NCI-H82 (cell line): ENCODE results near the gene CENPB.
A peak's percentile ranks its signal among the peaks of the same experiment; 100 is the strongest.

ENCODE experiments used
- DNase-seq: peaks from one replicate; lab custom pipeline; 2025; lab: John Stamatoyannopoulos, UW

Gene CENPB

DNA sequence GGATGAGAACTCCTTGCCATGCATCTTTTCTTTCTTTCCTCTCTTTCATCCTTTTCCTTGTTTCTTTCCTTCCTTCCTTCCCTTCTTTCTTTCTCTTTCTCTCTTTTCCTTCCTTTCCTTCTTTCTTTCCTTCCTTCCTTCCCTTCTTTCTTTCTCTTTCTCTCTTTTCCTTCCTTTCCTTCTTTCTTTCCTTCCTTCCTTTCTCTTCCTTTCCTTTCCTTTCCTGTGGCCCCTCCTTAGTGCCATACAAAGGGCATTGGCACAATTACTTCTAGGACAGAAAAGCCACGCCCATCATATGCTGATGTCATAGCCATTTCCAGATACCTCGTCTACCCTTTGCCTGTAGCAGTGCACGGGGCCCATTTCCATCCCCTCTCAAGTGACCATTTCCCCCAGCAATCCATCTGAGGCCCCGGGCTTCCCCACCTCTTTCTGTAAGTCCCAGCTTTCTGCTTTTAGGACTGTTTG is 2.2 kb upstream of the CENPB start:
- peak; percentile 61 for DNase-seq

DNA sequence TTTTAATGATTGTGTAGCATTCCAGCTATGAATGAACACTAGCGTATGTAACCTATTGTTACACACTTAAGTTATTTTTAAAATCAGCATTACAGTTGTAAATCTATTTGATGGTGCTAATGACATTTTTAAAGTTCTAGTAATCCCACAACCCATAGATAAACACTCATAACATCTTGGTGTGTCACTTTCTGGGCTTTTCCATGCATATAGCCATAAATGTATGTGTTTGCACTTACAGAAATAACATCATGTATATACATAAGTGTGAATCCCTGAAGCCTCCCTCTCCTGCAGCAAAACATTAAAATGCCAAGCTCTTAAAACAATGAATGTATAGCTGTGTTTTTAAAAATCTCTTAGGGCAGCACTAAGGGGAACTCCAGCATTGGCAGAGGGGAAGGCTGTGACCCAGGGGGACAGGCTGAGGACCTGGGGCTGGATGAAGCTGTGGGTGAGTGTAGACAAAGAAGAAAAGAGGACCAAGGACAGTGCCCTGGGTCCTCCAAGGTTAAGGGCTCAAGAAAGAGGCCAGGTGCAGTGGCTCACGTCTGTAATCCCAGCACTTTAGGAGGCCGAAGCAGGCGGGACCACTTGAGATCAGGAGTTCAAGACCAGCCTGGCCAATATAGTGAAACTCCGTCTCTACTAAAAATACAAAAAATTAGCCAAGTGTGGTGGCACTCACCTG is 929 bp upstream of the CENPB start:
- DNase-seq, result no peak

DNA sequence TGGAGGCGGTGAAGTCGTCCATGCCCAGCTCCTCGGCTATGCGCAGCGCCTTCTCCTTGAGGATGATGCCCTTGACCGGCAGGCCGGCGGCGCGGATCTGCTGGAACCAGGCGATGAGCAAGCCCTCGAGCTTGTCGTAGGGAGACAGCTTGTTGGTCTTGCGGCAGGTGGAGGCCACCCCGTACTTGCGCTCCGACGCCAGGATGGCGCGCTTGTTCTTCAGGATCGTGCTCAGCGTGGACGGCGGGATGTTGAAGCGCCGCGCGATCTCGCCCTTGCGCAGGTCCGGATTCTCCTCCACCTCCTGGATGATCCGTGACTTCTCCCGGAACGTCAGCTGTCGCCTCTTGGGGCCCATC is 435 bp downstream of the CENPB start:
- peak; percentile 70 for DNase-seq

DNA sequence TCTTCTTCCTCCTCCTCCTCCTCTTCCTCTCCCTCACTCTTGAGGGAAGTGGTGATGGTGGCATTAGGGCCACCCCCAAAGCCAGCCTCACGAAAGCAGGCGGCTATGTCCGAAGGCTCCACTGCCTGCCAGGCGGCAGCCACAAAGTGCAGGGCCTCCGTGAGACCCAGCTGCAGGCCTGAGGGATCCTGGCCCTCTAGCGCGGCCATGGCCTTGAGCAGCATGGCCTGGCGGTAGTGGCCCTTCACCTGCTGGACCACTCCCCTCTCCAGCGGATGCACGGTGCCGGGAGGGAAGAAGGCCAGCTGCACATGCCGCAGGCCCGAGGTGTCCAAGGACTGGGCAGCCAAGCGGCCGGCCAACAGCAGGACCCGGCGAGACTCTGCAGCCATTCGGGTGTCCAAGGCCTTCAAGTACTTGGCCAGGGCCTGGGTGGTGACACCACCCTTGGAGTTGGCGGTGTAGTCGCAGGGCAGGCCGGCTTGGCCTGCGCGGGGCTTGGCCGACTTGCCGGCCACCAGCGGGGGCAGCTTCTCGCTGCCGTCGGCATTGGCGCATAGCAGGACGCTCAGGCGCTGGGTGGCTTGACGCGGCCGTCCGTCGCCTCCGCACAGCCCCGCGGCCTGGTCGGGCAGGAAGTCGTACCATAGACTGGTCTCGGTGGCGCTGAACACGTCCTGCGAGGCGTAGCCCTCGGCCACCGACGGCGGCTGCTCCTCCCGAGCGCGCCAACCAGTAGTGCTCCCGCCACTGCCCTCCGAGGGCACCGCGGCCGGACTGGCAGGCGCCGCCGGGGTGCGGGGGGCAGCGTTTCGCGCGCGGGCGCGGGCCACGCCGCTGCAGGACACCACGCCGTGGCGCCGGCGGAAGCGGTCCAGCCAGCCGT is 1.1 kb downstream of the CENPB start:
- peak; percentile 45 for DNase-seq

DNA sequence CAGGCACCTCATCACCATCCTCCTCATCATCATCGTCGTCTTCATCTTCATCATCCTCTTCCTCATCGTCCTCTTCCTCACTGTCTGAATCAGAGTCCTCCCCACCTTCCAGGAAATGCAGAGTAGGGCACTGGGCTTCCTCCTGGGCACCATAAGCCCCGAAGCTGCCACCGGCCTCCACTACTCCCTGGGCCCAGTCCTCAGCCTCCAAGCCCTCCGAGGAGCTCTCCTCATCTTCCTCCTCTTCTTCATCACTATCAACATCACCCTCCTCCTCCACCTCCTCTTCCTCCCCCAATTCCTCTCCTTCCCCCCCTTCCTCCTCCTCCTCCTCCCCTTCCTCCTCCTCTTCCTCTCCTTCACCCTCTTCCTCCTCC is 1.7 kb downstream of the CENPB start:
- no peak for DNase-seq

DNA sequence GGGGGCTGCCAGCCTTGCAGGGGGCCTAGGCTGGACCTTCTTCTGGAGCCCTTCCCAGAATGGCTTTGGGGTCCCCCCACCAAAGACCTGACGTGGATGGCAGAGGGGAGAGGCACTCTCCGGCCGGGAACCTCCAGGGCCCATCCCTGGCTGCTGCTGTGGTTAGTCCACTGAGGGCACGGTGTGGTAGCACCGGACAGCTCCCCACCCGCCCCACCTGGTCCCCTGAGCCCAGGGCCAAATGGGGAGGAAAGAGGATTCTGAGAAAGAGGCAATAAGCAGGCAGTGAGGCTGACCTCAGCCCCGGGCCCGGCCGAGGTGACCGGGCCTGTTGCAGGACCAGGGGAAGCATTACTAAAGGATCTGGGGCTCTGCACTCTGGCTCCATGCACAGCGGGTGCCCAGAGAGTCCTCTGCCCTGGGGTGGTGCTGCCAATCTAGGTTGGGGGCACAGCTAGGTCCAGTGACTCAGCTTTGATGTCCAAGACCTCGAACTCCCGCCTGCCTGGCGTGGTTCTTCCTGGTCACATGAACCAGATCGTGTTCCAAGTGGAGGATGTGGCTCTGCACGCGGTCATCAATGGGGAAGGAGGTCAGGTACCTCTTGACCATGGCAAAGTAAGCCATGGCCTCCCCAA is 2.2 kb downstream of the CENPB start:
- no peak for DNase-seq

DNA sequence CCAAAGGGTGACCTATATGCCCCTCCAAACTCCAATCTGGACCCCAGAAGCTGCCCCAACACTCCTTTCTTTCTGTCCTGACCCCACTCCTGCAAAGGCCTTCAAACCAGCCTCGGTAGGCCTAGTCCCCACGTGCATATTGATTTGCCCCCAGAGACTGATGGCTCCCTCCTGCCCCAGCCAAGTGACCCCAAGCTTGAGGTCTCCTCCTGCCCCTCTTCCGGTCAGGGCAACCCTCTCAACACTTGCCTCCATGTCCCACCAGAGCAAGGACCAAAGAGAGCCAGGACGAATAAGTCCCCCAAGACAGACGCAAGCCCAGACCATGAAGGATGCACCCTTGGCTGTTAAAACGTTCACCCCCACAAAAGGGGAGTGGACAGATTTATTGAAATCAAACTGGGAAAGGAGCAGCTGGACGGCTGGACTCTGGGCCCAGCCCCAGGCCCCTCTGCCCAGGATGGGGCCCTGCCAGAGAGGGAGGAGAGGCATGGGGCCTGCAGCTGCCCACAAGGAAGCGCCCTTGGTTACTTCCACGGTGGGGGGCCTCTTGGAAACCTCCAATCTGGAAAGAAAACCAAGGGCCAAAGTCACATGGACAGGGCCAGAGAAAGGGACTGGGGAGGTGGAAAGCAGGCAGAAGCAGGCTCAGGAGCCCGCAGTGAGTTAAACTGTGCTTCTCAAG is 2.9 kb downstream of the CENPB start:
- no peak for DNase-seq

DNA sequence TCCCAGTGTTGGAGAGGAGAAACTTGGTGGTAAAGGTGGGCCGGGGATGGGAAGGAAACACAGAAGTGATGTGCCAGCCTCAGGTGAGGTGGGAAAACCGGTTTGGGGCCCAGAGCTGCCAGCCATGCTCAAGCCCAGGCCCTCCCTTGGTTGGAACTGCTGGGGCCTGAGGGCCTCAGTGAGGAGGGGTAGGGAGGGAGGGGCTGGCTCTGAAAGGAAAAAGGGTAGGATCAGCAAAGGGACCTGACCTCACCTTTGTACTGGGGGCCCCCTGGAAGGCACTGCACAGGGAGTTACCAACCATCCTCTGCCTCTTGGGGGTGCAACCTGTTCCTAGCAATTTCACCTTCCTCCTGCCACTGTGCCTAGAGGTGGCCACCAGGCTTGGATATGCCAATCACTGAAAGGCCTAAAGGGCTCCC is 3.5 kb downstream of the CENPB start:
- no peak for DNase-seq

DNA sequence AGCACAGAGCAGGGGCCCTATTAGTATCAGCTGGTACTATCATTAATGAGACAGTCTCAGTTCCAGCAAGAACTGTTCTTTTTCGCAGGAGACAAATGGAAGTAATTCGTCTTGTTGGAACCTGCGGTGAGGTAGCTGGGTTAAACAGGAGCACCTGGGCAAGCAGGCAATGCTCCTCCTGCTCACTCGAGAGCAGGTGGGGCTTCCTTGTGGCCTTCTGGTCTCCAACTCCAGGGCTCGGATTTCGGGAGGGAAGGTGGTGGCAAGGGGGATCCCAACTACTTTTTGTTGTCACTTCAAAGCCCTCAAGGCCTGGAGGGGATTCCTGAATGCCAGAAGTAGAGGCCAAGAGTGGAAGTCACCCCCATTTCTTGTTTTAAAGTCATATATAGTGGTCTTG is 3.9 kb downstream of the CENPB start:
- DNase-seq, result peak; percentile 41

DNA sequence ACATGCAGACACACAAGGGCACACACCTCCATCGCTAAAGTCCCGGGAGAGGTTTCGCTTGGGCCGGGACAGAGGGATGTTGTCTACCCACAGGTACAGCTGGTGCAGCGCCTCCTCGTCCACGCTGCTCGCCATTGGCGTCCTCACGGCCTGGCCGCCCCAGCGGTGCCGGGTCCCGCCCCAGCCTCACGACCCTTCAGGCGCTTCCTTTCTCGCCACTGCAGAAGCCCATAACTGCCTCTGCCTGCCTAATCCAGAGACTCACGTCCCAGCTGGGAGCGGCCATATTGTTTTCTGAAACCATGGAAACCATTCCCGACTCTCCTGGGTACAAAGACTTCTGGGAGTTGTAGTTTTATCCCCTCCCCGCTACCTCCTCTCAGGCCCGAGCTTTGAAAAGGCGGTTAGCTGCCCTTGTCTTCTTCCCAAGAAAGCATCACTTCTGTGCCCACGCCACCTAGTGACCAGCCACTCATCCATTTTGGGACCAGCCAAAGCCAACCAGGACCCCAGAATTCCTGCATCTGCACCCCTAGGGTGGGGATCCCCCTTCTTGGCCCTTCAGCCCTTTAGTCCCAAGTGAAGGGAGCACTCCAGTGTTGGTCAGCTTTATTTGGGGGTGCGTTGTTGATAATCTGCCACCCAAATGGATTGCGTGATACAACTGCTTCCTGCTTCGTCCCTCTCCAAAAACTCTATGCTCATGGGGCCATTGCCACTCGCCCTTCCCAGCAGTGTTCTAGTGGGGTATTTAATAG is 5.2 kb downstream of the CENPB start, which contains the start of gene SPEF1:
TSS of gene SPEF1 (minus strand) at position 296 of the 758 bp plus-strand sequence. CDS start at position 135, 161 bp downstream.
- peak; percentile 99 for DNase-seq

DNA sequence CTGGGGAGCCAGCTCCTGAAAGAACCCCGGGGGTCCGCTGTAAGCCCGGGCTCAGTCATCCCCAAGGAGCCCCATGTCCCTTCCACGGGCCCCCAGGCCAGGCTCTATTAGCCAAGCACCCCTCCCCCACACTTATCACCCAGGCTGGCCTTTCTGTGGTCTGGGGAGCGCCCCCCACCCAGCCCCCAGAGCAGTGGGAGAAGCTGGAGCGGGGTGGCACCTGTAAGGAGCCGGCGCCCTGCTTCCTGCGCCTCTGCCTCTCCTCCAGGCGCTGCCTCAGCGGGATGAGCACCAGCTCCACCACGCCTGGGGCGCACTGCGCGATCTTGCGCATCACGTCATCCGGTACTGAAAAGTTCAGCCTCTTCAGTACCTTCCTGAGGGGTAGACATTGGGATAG is 7.6 kb downstream of the CENPB start:
- DNase-seq, result no peak

DNA sequence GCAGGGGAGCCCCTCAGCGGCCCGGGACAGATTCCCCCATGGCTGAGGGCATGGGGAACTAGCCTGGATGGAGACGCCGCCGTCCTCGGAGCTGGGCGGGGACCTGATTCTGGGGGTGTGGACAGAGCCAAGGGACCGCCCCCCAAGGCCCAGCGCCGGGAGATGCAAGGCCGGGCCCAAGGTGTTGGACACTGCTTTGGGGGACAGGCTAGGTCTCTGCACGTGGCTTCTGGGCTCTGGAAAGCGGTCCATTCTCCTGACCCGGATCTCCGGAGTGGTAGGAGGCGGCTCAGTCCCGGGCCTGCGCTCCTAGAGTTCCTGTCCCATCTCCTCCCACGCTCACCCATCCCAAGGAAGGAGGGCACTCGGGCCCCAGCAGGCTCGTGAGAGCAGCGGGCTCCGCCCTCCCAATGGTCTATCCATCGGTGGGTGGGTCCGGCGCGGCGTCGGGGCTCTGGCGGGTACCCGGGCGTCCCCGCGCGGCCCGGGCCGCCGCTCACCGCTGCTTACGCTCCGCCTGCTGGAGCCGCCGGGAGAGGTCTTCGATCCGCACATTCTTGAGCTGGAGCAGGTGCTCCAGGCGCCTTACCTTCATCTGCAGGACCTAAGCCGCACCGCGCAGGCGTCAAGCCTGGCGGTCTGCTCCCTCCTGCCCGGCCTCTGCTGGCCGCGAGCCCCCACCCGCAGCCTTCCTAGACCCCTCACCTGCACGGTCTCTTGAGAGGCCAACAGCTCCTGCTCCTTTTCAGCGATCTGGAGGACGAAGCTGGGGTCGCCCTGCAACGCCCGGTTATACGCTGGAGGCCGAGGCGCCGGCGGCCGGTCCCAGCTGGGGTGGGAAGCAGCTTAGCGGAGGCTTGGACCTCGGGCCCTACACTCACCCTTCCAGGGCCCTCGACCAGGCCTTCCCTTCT is 8.6 kb downstream of the CENPB start:
- peak; percentile 59 for DNase-seq

DNA sequence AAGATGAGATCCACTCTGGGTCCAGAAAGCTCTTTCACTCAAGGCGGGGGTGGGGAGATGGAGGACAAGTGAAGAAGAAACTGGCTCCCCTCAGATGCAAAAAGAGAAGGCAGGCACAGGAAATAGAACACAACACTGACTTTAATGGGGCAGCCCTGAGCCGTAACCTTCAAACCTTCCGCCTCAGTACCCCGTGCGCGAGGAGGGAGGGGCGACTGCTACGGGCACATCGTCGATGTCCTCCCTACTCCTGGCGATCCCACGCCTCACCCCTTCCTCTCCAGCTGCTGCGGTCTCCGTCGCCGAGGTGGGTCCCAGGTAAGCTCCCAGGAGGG is 9.2 kb downstream of the CENPB start:
- DNase-seq, result no peak

DNA sequence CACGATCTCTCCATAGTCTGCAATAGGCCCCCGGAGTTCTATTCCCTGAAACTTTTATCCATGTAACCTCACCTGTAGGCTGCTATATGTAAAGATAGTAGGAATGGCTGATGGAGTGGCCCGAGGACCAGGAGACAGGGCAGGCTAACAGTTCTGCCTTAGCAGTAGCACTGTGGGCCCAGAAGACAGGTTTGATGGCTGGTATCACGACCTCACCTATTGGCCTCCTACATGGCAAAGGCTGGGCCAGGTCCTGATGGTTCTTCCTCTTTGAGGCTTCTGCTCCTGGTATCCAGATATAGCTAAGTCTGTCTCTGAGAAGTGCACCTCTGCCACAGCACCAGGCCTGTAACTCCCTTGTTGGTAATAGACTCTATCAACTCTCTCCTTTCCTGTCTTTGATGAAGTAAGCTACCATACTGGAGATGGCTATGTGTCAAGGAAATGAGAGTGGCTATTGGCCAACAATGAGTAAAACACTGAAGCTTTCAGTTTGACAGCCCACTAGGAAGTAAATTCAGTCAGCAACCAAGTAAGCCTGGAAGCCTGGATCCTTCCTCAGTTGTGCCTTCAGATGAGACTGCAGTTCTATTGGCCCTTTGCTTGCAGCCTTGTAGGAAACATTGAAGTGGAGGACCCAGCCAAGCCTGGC is 11.0 kb downstream of the CENPB start:
- DNase-seq, result no peak

DNA sequence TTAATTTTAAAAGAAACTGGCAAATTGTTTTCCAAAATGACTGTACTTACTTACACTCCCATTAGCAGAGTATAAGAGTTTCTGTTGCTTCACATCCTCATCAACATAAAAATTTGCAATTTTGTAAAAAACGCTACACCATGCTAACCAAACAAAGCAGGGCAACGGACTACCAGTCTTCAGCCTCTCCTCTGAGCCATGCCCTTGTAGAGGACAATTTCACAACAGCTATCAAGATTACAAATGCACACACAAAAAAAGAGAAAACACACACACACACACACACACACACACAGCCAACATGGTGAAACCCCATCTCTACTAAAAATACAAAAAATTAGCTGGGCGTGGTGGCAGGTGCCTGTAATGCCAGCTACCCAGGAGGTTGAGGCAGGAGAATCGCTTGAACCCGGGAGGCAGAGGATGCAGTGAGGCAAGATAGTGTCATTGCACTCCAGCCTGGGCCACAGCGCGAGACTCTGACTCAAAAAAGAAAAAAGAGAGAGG is 14.9 kb downstream of the CENPB start:
- DNase-seq, result no peak

DNA sequence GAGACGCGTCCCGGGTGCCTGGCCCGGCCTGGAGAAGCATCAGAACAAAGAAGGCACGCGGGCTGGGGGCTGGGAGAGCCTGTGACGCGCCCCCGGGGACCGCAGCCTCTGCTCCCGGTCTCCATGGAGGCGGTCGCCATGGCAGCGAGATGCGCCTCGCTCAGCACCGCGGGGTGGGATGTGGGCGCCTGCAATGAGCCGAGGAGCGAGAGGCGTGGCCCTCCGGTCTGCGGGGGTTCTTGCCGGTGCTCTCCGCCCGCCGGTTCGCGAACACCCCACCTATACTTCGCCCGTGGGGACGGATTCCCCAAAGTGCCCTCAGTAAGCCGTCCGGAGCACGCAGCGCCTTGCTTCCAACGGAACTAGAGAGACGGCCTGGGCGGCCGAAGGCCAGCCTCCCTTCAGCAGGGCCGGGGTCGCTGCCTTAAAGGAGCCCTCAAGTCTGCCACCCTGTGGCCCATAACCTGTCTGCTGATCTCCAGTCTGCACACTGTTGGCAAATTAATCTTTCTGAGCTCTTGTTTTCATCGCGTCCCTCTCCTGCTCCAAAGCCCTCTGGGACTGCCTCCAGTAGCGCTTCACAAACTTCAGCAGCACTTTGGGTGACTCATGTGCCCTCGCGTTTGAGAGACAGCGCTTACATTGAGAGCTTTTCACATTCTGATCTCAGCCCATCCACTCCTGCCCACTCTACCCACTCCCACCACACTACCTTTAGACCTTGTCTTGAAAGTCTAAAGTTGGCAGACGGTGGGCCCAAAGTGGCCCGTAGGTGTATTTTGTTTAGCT is 18.0 kb downstream of the CENPB start:
- DNase-seq, result peak; percentile 94

DNA sequence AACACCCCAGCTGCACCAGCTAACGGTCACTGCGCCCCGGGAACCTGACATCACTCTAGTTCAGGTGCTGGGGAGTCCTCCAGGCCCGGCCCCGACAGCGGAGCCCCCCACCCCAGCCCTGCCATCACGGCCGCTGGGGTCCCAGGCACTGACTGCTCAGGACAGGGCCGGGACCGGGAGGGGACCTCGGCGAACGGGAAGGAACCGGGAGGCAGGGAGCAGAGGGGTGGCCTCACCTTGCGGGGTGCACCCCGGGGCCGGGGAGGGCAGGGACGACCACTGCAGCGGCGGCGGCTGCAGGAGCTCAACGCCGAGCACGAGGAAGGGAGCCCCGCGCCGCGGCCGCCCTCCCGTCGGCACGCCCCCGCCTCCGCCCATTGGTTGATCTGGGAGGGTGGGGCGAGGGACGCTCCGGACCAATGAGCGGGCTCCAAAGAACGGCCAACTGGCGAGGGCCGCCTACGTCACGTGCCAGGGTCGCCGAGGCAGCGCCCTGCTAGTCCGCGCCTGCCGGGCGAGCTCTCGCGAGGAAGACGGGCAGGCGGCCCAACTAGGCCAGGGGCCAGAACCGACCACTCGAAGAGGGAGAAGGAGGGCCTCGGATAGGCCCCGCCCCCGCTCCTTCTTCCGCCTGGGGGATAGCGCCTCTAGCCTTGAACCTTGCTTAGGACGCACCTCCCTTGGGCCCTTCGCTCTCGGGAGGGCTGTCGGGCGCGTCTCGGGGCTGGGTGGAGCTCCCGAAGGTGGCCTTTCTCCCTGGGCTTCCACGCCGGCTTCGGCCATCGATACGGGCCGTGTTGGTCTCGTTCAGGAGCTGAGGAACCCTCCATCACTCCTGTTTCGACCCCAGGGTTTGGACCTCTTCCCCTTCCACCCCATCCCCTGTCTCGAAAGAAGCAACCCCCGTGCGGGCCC is 18.9 kb downstream of the CENPB start, which contains the start of gene ADISSP:
TSS of gene ADISSP (minus strand) at position 327 of the 915 bp plus-strand sequence. CDS start 7,653 bp downstream, outside the sequence.
- DNase-seq, result peak; percentile 100

DNA sequence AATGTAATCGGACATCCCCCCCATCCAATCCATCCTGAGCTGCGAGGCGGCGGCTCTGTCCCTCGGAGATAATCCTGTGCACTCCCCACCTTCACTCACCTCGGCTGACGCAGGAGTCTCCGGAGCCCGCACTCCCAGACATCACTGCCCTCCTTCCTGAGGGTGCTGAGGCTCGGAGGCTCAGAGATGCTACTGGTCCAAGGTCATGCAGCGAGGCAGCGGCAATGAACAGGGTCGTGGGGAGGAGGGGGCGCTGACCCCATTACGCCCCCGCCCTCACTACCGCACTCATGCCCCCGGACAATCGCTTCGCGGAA is 19.5 kb downstream of the CENPB start:
- DNase-seq, result peak; percentile 80
